Pancreas (tissue), 10 donors: Measurements from ENCODE around the gene ALOXE3. TPM values are rescaled to one million over a fixed set of nuclear protein-coding genes. Genes with fewer than 3 reads are reported as not detected.

ENCODE experiments used
- ATAC-seq, 4 donors: fragments of 200-7000 bp; cut with Tn5 transposase; one replicate each; pipeline versions ENCODE4 v1.8.0 to v1.9.1; 2020; ENCODE audit warnings: mild to moderate bottlenecking in 4 of 4, moderate library complexity in 4 of 4
- DNase-seq, 6 donors: peaks; one replicate each; pipeline ENCODE4 v3.0.0-alpha.2; 2020
- FAIRE-seq: peaks from 2 replicates; lab custom pipeline; 2012; peaks lifted over from hg19 to GRCh38; lab: Jason Lieb, UNC
- H3K27ac ChIP-seq, 4 donors: fragments of 200-600 bp; sonication (generic); 1 replicate in 3 of 4; 2 replicates in 1 of 4; pipeline versions ENCODE4 v1.5.0 to v1.8.0; 2020
- H3K27me3 ChIP-seq, 4 donors: fragments of 200-600 bp; one replicate each; pipeline ENCODE4 v1.8.0; 2021
- H3K36me3 ChIP-seq, 3 donors: fragments of 200-600 bp; sonication (generic) in 1 of 3; one replicate each; pipeline versions ENCODE4 v1.5.0 to v1.8.0; 2020 to 2021
- H3K4me1 ChIP-seq, 3 donors: fragments of 200-600 bp; one replicate each; pipeline ENCODE4 v1.8.0; 2021
- H3K4me3 ChIP-seq, 4 donors: fragments of 200-600 bp; sonication (generic) in 2 of 4; one replicate each; pipeline versions ENCODE4 v1.5.0 to v1.8.0; 2020 to 2021
- H3K9me3 ChIP-seq, 4 donors: fragments of 200-600 bp; one replicate each; pipeline ENCODE4 v1.8.0; 2021
- WGBS, 2 donors: extraction: QIAGEN DNeasy Blood & Tissue Kit; methylation state at CpG; one replicate each; pipeline ENCODE4 v1.1.7; 2013; 5-methylcytosine and 5-hydroxymethylcytosine counted together
- intact Hi-C, 3 donors: fragments of 100-400 bp; cut with DNase I; formaldehyde crosslinking; loops; one replicate each; pipeline versions ENCODE4 v1.11.1 to v1.14.2; 2022
- polyA plus RNA-seq, 2 donors: library from polyadenylated mRNA; stranded (reverse); fragments of 200-250 nt; gene quantifications; one replicate each; pipeline ENCODE4 v1.2.3, GENCODE V29; 2013
- total RNA-seq, 6 donors: library from RNA; stranded (reverse); fragmentation: NEBNext Ultra II Directional in 4 of 6; extraction: Animal tissue kit (Norgen Biotek cat#: 25700) in 4 of 6; gene quantifications; one replicate each; pipeline versions ENCODE4 v1.2.1 to v1.2.4, GENCODE V29; 2021 to 2023
- TF ChIP-seq, protein P1 (sequence below), 4 donors: fragments of 200-600 bp; sonication (generic) in 3 of 4; IDR thresholded peaks; one replicate each; pipeline versions ENCODE4 v1.5.0 to v1.8.0; 2021; ENCODE audit warnings: antibody characterized with exemption in 4 of 4
- donor health status: healthy with polysubstance abuse.
- donor health status: DM: no; HTN: no; CAD: no; lungs with moderate emphysema.
- donor health status: DM: no; HTN: no; CAD: no.
- donor health status: control.
- donor health status: control.
- donor health status: Bipolar disorder and iron deficiency.
- donor health status: DM: yes; HTN: yes; CAD: no.
- donor health status: DM: no; HTN: no; CAD: no.
- donor health status: DM: no; HTN: no; CAD: no.
- donor health status: DM: yes; HTN: yes; CAD: no.

ALOXE3 gene
- total and polyA plus RNA-seq, 8 donors = 0.35 TPM; not detected in 7

DNA sequence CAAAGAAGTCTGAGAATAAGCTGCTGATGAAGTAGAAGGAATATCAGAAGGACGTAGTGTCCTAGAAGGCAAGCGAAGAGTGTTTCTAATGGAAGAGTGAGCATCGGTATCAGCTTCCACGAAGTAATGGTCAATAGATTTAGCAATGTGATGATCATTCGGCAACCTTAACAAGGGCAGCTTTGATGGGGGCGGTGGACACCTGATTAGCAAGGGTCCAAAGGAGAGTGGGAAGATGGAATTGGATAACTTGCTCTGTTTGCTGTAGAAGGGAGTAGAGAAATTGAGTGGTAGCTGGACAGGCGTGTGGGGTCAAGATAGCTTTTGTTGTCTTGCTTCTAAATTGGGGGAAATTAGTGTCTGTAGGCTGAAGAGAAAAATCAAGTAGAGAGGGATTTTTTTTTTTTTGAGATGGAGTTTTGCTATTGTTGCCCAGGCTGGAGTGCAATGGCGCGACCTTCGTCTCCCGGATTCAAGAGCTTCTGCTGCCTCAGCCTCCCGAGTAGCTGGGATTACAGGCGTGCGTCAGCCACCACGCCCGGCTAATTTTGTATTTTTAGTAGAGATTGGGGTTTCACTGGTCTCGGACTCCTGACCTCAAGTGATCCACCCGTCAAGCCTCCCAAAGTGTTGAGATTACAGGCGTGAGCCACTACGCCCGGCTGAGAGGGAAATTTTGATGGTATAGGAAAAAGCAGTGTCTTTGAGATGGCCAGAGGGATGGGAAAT, 19.5 kb upstream of the ALOXE3 start:
- intact Hi-C loops = no loop called here
- TF ChIP-seq, protein P1, sequence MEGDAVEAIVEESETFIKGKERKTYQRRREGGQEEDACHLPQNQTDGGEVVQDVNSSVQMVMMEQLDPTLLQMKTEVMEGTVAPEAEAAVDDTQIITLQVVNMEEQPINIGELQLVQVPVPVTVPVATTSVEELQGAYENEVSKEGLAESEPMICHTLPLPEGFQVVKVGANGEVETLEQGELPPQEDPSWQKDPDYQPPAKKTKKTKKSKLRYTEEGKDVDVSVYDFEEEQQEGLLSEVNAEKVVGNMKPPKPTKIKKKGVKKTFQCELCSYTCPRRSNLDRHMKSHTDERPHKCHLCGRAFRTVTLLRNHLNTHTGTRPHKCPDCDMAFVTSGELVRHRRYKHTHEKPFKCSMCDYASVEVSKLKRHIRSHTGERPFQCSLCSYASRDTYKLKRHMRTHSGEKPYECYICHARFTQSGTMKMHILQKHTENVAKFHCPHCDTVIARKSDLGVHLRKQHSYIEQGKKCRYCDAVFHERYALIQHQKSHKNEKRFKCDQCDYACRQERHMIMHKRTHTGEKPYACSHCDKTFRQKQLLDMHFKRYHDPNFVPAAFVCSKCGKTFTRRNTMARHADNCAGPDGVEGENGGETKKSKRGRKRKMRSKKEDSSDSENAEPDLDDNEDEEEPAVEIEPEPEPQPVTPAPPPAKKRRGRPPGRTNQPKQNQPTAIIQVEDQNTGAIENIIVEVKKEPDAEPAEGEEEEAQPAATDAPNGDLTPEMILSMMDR (IDR thresholded peaks at IDR 0.05) = no peak
- H3K27ac ChIP-seq = peak overlapping the region in 3 of 4 donors; percentile 63 to 92 (median 87)
- 34 to 46% methylated on average over 21 of the region's 21 CpGs for WGBS, 2 donors
- no peak for ATAC-seq
- peaks cover 2 to 35% (median 32%) of the 10 kb centered on the region in 3 donors for H3K36me3 ChIP-seq
- H3K4me1 ChIP-seq = peaks cover 4 to 6% (median 5%) of the 10 kb centered on the region in 3 donors
- peak overlapping the region in 1 of 4 donors; percentile 25 for H3K4me3 ChIP-seq
- H3K27me3 ChIP-seq = no peaks in the 10 kb centered on the region
- DNase-seq = peak in 2 of 6 donors; percentile 12 to 25
- H3K9me3 ChIP-seq = no peaks in the 10 kb centered on the region
- FAIRE-seq = no peak

DNA sequence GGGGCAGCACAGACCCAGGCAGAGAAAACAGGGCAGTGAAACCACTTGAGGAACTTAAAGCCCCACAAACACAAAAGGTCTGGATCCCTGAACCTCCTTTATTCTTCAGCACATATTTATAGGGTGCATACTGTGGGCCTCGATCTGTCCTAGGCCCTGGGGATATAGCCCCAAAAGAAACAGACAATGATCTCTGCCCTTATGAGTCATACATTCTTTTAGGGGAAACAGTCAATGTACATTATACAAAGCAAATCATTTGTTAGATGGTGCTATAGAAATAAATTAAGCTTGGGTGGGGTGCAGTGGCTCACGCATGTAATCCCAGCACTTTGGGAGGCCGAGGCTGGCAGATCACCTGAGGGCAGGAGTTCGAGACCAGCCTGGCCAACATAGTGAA, 15.6 kb upstream of the ALOXE3 start:
- no peak overlapping the region for H3K4me3 ChIP-seq
- H3K9me3 ChIP-seq = no peaks in the 10 kb centered on the region
- intact Hi-C loops = no loop called here
- FAIRE-seq (no peak), DNase-seq (peak in 1 of 6 donors; percentile 5), ATAC-seq (no peak)
- TF ChIP-seq, protein P1 (IDR thresholded peaks at IDR 0.05) = no peak
- H3K36me3 ChIP-seq = no peaks in the 10 kb centered on the region
- no peaks in the 10 kb centered on the region for H3K27me3 ChIP-seq
- H3K27ac ChIP-seq = no peak overlapping the region
- WGBS, 2 donors = 86 to 88% methylated on average over 4 of the region's 4 CpGs
- peaks cover 4 to 6% (median 5%) of the 10 kb centered on the region in 3 donors for H3K4me1 ChIP-seq

DNA sequence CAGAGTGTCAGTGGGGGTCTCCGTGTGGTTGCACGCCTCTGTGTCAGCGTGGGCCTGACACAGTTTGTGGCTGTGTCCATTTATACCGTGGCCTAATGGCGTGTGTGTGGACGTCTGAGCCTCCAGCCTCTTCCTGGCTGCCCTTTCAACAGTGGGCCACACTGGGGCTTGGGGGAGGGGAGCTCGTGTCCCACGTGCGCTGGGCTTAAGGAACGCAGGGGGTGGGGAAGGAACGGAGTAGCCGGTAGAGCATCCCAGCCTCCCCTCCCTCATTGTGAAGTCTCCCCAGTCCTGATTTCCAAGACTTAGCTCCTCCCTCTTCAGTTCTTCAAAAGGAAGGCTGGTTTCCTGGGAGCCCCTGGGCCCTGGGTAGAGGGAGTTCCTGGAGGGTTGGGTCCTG, 15.1 kb upstream of the ALOXE3 start:
- Histone ChIP-seq H3K4me1 (peaks cover 4 to 6% (median 4%) of the 10 kb centered on the region in 3 donors), H3K4me3 (no peak overlapping the region), H3K36me3 (no peaks in the 10 kb centered on the region), H3K9me3 (no peaks in the 10 kb centered on the region), H3K27me3 (no peaks in the 10 kb centered on the region), H3K27ac (no peak overlapping the region)
- intact Hi-C loops = no loop called here
- DNase-seq = peak in 2 of 6 donors; percentile 15 to 24
- TF ChIP-seq, protein P1 (IDR thresholded peaks at IDR 0.05) = no peak
- no peak for FAIRE-seq
- WGBS, 2 donors = 69 to 74% methylated on average over 12 of the region's 12 CpGs
- no peak for ATAC-seq

DNA sequence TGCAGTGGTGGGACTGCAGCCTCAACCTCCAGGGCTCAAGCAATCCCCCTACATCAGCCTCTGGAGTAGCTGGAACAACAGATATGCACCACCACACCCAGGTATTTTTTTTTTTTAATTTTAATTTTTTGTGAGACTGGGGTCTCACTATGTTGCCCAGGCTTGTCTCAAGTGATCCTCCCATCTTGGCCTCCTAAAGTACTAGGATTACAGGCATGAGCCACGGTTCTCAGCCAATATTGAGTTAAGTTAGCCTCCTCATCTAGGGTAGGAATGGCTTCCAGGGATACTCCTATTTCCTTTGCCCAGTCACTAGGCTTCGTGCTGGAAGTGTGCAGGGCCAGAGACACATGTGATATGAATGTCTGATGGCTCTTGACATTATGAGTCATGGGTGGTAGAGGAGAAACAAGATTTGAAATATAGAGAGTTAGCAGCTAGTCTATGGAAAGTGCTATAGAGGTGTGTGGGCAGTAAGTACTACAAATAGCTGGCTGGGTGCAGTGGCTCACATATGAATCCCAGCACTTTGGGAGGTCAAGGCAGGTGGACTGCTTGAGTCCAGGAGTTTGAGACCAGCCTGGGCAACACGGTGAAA, 13.6 kb upstream of the ALOXE3 start:
- FAIRE-seq (no peak), ATAC-seq (no peak), DNase-seq (no peak)
- TF ChIP-seq, protein P1 (IDR thresholded peaks at IDR 0.05) = no peak
- no peak overlapping the region for H3K27ac ChIP-seq
- H3K9me3 ChIP-seq = no peaks in the 10 kb centered on the region
- H3K36me3 ChIP-seq = no peaks in the 10 kb centered on the region
- 56 to 67% methylated on average over 3 of the region's 3 CpGs for WGBS, 2 donors
- no peak overlapping the region for H3K4me3 ChIP-seq
- no peaks in the 10 kb centered on the region for H3K4me1 ChIP-seq
- intact Hi-C loops = no loop called here
- no peaks in the 10 kb centered on the region for H3K27me3 ChIP-seq
